Measurements from ENCODE around the gene ARID1B. TPM values are rescaled to one million over a fixed set of nuclear protein-coding genes. Genes with fewer than 3 reads are reported as not detected.
A peak's percentile ranks its signal among the peaks of the same experiment; 100 is the strongest.

Gene ARID1B
- total RNA-seq, 1 donor from 2014 or later = 59.3 TPM

DNA sequence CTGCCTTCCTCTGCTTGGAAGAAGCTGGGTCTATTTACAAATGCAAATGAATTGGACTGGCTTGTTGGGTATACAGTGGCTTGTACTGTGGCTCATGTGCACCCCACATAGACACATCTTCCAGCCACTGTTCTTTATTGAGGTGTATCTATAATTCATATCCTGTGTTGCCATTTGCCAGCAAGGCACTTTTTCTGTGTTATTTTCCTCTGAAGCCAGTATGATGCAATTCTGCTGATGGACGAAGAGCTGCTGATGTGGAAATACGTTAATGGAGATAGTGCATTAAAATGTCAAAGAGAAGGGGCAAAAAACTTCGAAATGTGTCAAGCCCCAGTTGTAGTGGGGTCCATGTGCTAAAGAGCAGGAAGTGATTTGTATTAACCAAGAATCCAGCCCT lies 378.6 kb downstream of the ARID1B start:
- TF ChIP-seq CTCF (IDR thresholded peaks at IDR 0.05) = no peak
- Mint-ChIP-seq H3K9me3 (ENCODE audit: low read depth) (no peaks in the 10 kb centered on the region), H3K27me3 (ENCODE audit: low read depth) (no peaks in the 10 kb centered on the region), H3K4me3 (ENCODE audit: unreplicated experiment) (no peak overlapping the region), H3K36me3 (ENCODE audit: low read depth) (peaks cover 27% of the 10 kb centered on the region), H3K27ac (ENCODE audit: unreplicated experiment) (no peak overlapping the region), H3K4me1 (ENCODE audit: low read depth) (peaks cover 19% of the 10 kb centered on the region)
- DNase-seq (ENCODE audit: low spot score) = no peak

GRCh38 chr6:157157258-157157657 lies 380.1 kb downstream of the ARID1B start:
- Mint-ChIP-seq H3K9me3 (ENCODE audit: low read depth) (no peaks in the 10 kb centered on the region), H3K27ac (ENCODE audit: unreplicated experiment) (no peak overlapping the region), H3K36me3 (ENCODE audit: low read depth) (peaks cover 24% of the 10 kb centered on the region), H3K27me3 (ENCODE audit: low read depth) (no peaks in the 10 kb centered on the region), H3K4me3 (ENCODE audit: unreplicated experiment) (no peak overlapping the region), H3K4me1 (ENCODE audit: low read depth) (peaks cover 6% of the 10 kb centered on the region)
- TF ChIP-seq CTCF (IDR thresholded peaks at IDR 0.05) = no peak
- no peak for DNase-seq (ENCODE audit: low spot score)

DNA sequence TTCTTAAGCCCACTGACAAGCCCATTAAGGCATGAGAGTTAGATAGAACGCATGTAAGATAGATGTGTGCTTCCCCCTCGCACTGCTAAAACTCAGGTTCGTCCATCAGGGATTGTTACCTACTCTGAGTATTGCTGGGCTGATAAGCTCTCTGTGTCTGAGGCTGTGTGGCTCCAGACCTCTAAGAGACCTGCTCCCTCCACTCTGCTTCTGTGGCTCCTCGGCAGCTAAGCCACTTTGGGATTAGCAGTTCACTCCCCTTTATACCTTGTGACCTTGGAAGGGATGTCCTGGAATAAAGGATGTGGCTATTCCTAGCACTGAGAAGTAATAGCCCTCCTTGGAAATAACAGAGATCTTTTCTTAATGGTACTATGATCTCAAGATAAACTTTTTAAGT lies 381.3 kb downstream of the ARID1B start:
- H3K36me3 Mint-ChIP-seq (ENCODE audit: low read depth) = peaks cover 22% of the 10 kb centered on the region
- no peak for DNase-seq (ENCODE audit: low spot score)
- H3K27me3 Mint-ChIP-seq (ENCODE audit: low read depth) = no peaks in the 10 kb centered on the region
- H3K4me1 Mint-ChIP-seq (ENCODE audit: low read depth) = no peaks in the 10 kb centered on the region
- H3K27ac Mint-ChIP-seq (ENCODE audit: unreplicated experiment) = no peak overlapping the region
- no peak overlapping the region for H3K4me3 Mint-ChIP-seq (ENCODE audit: unreplicated experiment)
- TF ChIP-seq CTCF (IDR thresholded peaks at IDR 0.05) = no peak
- H3K9me3 Mint-ChIP-seq (ENCODE audit: low read depth) = no peaks in the 10 kb centered on the region

GRCh38 chr6:157158897-157159296 lies 381.7 kb downstream of the ARID1B start:
- peak; percentile 19 for TF ChIP-seq CTCF (IDR thresholded peaks at IDR 0.05)
- no peak overlapping the region for H3K27ac Mint-ChIP-seq (ENCODE audit: unreplicated experiment)
- no peaks in the 10 kb centered on the region for H3K4me1 Mint-ChIP-seq (ENCODE audit: low read depth)
- peaks cover 21% of the 10 kb centered on the region for H3K36me3 Mint-ChIP-seq (ENCODE audit: low read depth)
- H3K4me3 Mint-ChIP-seq (ENCODE audit: unreplicated experiment) = no peak overlapping the region
- no peaks in the 10 kb centered on the region for H3K27me3 Mint-ChIP-seq (ENCODE audit: low read depth)
- no peaks in the 10 kb centered on the region for H3K9me3 Mint-ChIP-seq (ENCODE audit: low read depth)
- DNase-seq (ENCODE audit: low spot score) = no peak

GRCh38 chr6:157159348-157159747 lies 382.2 kb downstream of the ARID1B start:
- Mint-ChIP-seq H3K27me3 (ENCODE audit: low read depth) (no peaks in the 10 kb centered on the region), H3K36me3 (ENCODE audit: low read depth) (peaks cover 18% of the 10 kb centered on the region), H3K4me3 (ENCODE audit: unreplicated experiment) (no peak overlapping the region), H3K4me1 (ENCODE audit: low read depth) (no peaks in the 10 kb centered on the region), H3K9me3 (ENCODE audit: low read depth) (no peaks in the 10 kb centered on the region), H3K27ac (ENCODE audit: unreplicated experiment) (no peak overlapping the region)
- TF ChIP-seq CTCF (IDR thresholded peaks at IDR 0.05) = no peak
- no peak for DNase-seq (ENCODE audit: low spot score)

Measured in chondrocyte (in vitro differentiated cells).